ENCODE measurements around the gene PCLO.
A peak's percentile ranks its signal among the peaks of the same experiment; 100 is the strongest.

PCLO gene

GRCh38 chr7:82810558-82811259, 352.0 kb downstream of the PCLO start:
- DNase-seq = peak; percentile 41 to 52

- DNase-seq = no peak
Observed at GRCh38 chr7:82808633-82809032, 354.1 kb downstream of the PCLO start.

GRCh38 chr7:82805527-82805960, 357.1 kb downstream of the PCLO start:
- DNase-seq = peak; percentile 31 to 44

GRCh38 chr7:82803411-82803810, 359.3 kb downstream of the PCLO start:
- DNase-seq = no peak

GRCh38 chr7:82789883-82790609, 372.6 kb downstream of the PCLO start:
- DNase-seq = no peak

- DNase-seq = no peak
Observed at GRCh38 chr7:82778021-82778420, 384.7 kb downstream of the PCLO start.

GRCh38 chr7:82762880-82763279, 399.8 kb downstream of the PCLO start:
- no peak for DNase-seq

- DNase-seq = no peak
Observed at GRCh38 chr7:82760831-82761230, 401.9 kb downstream of the PCLO start.

- no peak for DNase-seq
Observed at GRCh38 chr7:82760074-82760473, 402.6 kb downstream of the PCLO start.

GRCh38 chr7:82755705-82756551, 406.8 kb downstream of the PCLO start:
- no peak for DNase-seq

GRCh38 chr7:82750007-82750406, 412.7 kb downstream of the PCLO start:
- DNase-seq = no peak

GRCh38 chr7:82745820-82746219, 416.9 kb downstream of the PCLO start:
- no peak for DNase-seq

- no peak for DNase-seq
Observed at GRCh38 chr7:82745117-82745516, 417.6 kb downstream of the PCLO start.

GRCh38 chr7:82742163-82742562, 420.5 kb downstream of the PCLO start:
- DNase-seq = no peak

- no peak for DNase-seq
Observed at GRCh38 chr7:82741493-82741892, 421.2 kb downstream of the PCLO start.

GRCh38 chr7:82740246-82740848, 422.3 kb downstream of the PCLO start:
- DNase-seq = peak; percentile 59 to 60

GRCh38 chr7:82736633-82737032, 426.1 kb downstream of the PCLO start:
- DNase-seq = no peak

GRCh38 chr7:82732677-82733076, 430.0 kb downstream of the PCLO start:
- no peak for DNase-seq

- peak; percentile 22 for DNase-seq
Observed at GRCh38 chr7:82729172-82730030, 433.3 kb downstream of the PCLO start.

- peak; percentile 10 to 53 for DNase-seq
Observed at GRCh38 chr7:82726038-82726800, 436.5 kb downstream of the PCLO start.

- no peak for DNase-seq
Observed at GRCh38 chr7:82723411-82723810, 439.3 kb downstream of the PCLO start.

Data from SHP77 (cell line).